ENCODE data around the gene CHSY1. TPM values are rescaled to one million over a fixed set of nuclear protein-coding genes. Genes with fewer than 3 reads are reported as not detected.

The CHSY1 gene
- total and polyA plus RNA-seq, 2 of the 4 experiments (the other 2 are of a cell fraction), result 40.9 to 53.2 TPM

- TF ChIP-seq MAZ (IDR thresholded peaks at IDR 0.05; ENCODE audit: borderline replicate concordance, low read depth, low read length), result no peak
- TF ChIP-seq CHD1 (IDR thresholded peaks at IDR 0.05; ENCODE audit: low read depth, low read length), result no peak
- no peak for TF ChIP-seq BHLHE40 (IDR thresholded peaks at IDR 0.05; ENCODE audit: low read depth, low read length)
- TF ChIP-seq CEBPB (IDR thresholded peaks at IDR 0.05; ENCODE audit: low read depth, low read length), result no peak
- TF ChIP-seq POLR2A (IDR thresholded peaks at IDR 0.05; ENCODE audit: low read depth, low read length), result no peak
- TF ChIP-seq RCOR1 (IDR thresholded peaks at IDR 0.05; ENCODE audit: insufficient replicate concordance, low read length), result no peak
- TF ChIP-seq ELK1 (IDR thresholded peaks at IDR 0.05; ENCODE audit: borderline replicate concordance, low read depth, low read length), result no peak
- TF ChIP-seq RAD21 (IDR thresholded peaks at IDR 0.05; ENCODE audit: low read length), result no peak
- TF ChIP-seq RFX5 (IDR thresholded peaks at IDR 0.05; ENCODE audit: low read depth, low read length), result no peak
- no peak for TF ChIP-seq SMC3 (IDR thresholded peaks at IDR 0.05; ENCODE audit: low read depth, low read length)
- TF ChIP-seq CTCF (conservative IDR thresholded peaks at IDR 0.05; ENCODE audit: low read depth, low read length), result no peak
- no peak for TF ChIP-seq MXI1 (IDR thresholded peaks at IDR 0.05; ENCODE audit: borderline replicate concordance, low read depth, low read length)
- no peak for TF ChIP-seq FOS (IDR thresholded peaks at IDR 0.05; ENCODE audit: low read depth, low read length)
- Histone ChIP-seq H3K4me2 (ENCODE audit: low read depth, low read length) (no peak overlapping the region), H3K4me3 (ENCODE audit: insufficient read depth, low read depth, low read length) (no peak overlapping the region), H3K56ac (ENCODE audit: extremely low read depth, insufficient read depth, low read length) (no peak overlapping the region), H4K8ac (ENCODE audit: low read depth in 2 of 2, low read length in 2 of 2) (no peak overlapping the region), H2BK5ac (ENCODE audit: low read depth, low read length, poor library complexity, severe bottlenecking) (peak overlapping the region; percentile 18), H2AK9ac (replicated peaks; ENCODE audit: low read depth, low read length, poor library complexity) (no peak overlapping the region), H2BK15ac (ENCODE audit: low read depth, low read length) (no peak overlapping the region; the same call in 2 of the 3 replicates), H3K9ac (ENCODE audit: low read depth, low read length) (no peak overlapping the region), H2BK120ac (ENCODE audit: low read depth, low read length) (peak overlapping the region; percentile 55; the same call in 1 of the 2 replicates), H3K9me1 (ENCODE audit: insufficient read depth, low read length) (peaks cover 34% of the 10 kb centered on the region), H2AK5ac (ENCODE audit: low read depth, low read length) (no peak overlapping the region; the same call in 1 of the 2 replicates), H4K5ac (ENCODE audit: low read depth, low read length) (no peak overlapping the region), H3K36me3 (ENCODE audit: control insufficient read depth, insufficient read depth, low read length) (peaks cover 10% of the 10 kb centered on the region), H3K27me3 (ENCODE audit: control insufficient read depth, insufficient read depth, low read length) (no peaks in the 10 kb centered on the region), H3K18ac (ENCODE audit: low read depth, low read length) (no peak overlapping the region), H4K91ac (ENCODE audit: insufficient read depth, low read depth, low read length) (no peak overlapping the region; the same call in 1 of the 2 replicates), H3K4ac (ENCODE audit: low read depth, low read length) (0 out of 2 replicates have a peak overlapping the region, but pooled peaks have one; percentile 31), H2AFZ (replicated peaks; ENCODE audit: low read length, poor library complexity) (no peak overlapping the region), H3K14ac (replicated peaks; ENCODE audit: low read depth, low read length) (no peak overlapping the region), H3K4me1 (ENCODE audit: control insufficient read depth, insufficient read depth, low read length) (peaks cover 28% of the 10 kb centered on the region), H2BK20ac (ENCODE audit: low read depth, low read length) (0 out of 2 replicates have a peak overlapping the region, but pooled peaks have one; percentile 12), H3K23ac (ENCODE audit: low read depth, low read length) (peak overlapping the region; percentile 57), H3K27ac (ENCODE audit: insufficient read depth, low read length) (0 out of 2 replicates have a peak overlapping the region, but pooled peaks have one; percentile 13), H4K20me1 (ENCODE audit: insufficient read depth, low read length) (peaks cover 13% of the 10 kb centered on the region), H3K79me1 (ENCODE audit: low read depth in 1 of 2, low read length in 2 of 2) (peaks cover 20 to 81% of the 10 kb centered on the region in 2 experiments; a peak in 3 of 4 replicates), H3K9me3 (ENCODE audit: control insufficient read depth, insufficient read depth, low read length) (no peaks in the 10 kb centered on the region)
- CTCF ChIA-PET, result no interaction called here
- POLR2A ChIA-PET (ENCODE audit: unreplicated experiment), result no interaction called here
- in situ Hi-C loops (cut with MboI; ENCODE audit: low sequenced_read_pairs) (no loop called here), dilution Hi-C loops (cut with HindIII; ENCODE audit: low sequenced_read_pairs, unreplicated experiment) (no loop called here), intact Hi-C loops (cut with micrococcal nuclease) (loop anchor here (5.0 kb wide), 1 partner anchor 168 kb away; no protein-coding TSS in a partner anchor)
- ATAC-seq (ENCODE audit: low read depth) (no peak), DNase-seq (no peak)
- 100% methylated on average over 1 of the region's 7 CpGs; no CpG with 5 or more reads in 1 of the 2 experiments for whole genome bisulfite sequencing, 2 experiments (ENCODE audit: extremely low coverage in 2 of 2, insufficient read length in 1 of 2)
- no TSS peak for BruUV-seq (replicated peaks)
Measured at GRCh38 chr15:101184830-101185229, 67.0 kb downstream of the CHSY1 start.
